MCF 10A (cell line): Measurements from ENCODE around the gene PYY. TPM values are rescaled to one million over a fixed set of nuclear protein-coding genes. Genes with fewer than 3 reads are reported as not detected.

Experiments
- BruUV-seq: library from RNA; stranded (reverse); fragments of 400-500 nt; replicated peaks from 2 replicates; lab custom pipeline; 2021; lab: Mats Ljungman, UMichigan
- CTCF ChIA-PET: fragments of 300-600 bp; sonication (Branson Sonifier 250); formaldehyde crosslinking; extraction: SDS; loops from one replicate; lab custom pipeline; 2021; ENCODE audit warnings: antibody characterized with exemption, inconsistent platforms; lab: Yijun Ruan, JAX
- POLR2A ChIA-PET: fragments of 300-600, 350-650 bp; sonication (Branson Sonifier 250); formaldehyde crosslinking; extraction: SDS; loops from one replicate; lab custom pipeline; 2020; ENCODE audit warnings: antibody characterized with exemption, inconsistent platforms; lab: Yijun Ruan, JAX
- DNase-seq: peaks from one replicate; pipeline ENCODE4 v3.0.0-alpha.2; 2018; ENCODE audit not compliant: unreplicated experiment
- H3K27ac Mint-ChIP-seq: one replicate; pipeline ENCODE4 v1.8.0; 2022; ENCODE audit warnings: mild to moderate bottlenecking, low read depth, mixed read lengths; ENCODE audit not compliant: unreplicated experiment
- H3K27me3 Mint-ChIP-seq: one replicate; pipeline ENCODE4 v1.8.0; 2022; ENCODE audit warnings: mixed read lengths; ENCODE audit not compliant: insufficient read depth, unreplicated experiment
- H3K36me3 Mint-ChIP-seq: one replicate; pipeline ENCODE4 v1.8.0; 2022; ENCODE audit warnings: mild to moderate bottlenecking, moderate library complexity, mixed read lengths; ENCODE audit not compliant: insufficient read depth, unreplicated experiment
- H3K4me1 Mint-ChIP-seq: one replicate; pipeline ENCODE4 v1.8.0; 2022; ENCODE audit warnings: mixed read lengths; ENCODE audit not compliant: insufficient read depth, unreplicated experiment
- H3K4me3 Mint-ChIP-seq: one replicate; pipeline ENCODE4 v1.8.0; 2022; ENCODE audit warnings: mild to moderate bottlenecking, moderate library complexity, mixed read lengths; ENCODE audit not compliant: unreplicated experiment
- H3K9me3 Mint-ChIP-seq: one replicate; pipeline ENCODE4 v1.8.0; 2022; ENCODE audit warnings: mixed read lengths; ENCODE audit not compliant: unreplicated experiment
- intact Hi-C: fragments of 100-400 bp; cut with micrococcal nuclease; formaldehyde crosslinking; loops from 2 replicates; pipeline ENCODE4 v1.14.1; 2022
- total RNA-seq: library from RNA; stranded (reverse); gene quantifications from 2 replicates; pipeline ENCODE4 v1.2.3, GENCODE V29; 2022
- TF ChIP-seq, protein P1 (sequence below): fragments of 200-600 bp; IDR thresholded peaks from one replicate; pipeline ENCODE4 v1.8.0; 2022; ENCODE audit warnings: antibody characterized with exemption, mild to moderate bottlenecking; ENCODE audit not compliant: unreplicated experiment

The PYY gene
- total RNA-seq, 1 experiment from 2014 or later: not detected

DNA sequence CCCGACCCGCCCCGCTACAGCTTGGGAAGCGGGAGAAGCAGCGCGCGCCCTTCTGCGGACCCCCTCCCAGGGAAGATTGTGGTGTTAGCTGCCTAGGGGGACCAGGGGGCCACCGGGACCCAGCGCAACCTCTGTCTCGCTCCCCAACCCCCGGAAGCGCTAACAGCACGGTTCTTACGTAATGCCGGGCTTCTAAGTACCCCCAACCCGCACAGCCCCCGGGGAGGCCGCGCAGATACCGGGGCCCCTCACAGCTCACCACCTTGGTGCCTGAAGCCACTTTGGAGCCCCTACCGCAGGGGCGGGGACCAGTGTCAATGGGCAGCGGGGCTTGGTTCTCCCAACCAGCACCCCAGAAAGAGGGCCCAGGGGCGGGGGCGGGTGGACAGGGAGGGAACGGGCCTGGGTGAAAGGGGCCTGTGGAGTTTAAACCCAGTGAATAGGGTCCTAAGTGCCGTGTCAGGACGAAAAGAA is 46.8 kb downstream of the PYY start:
- Mint-ChIP-seq H3K36me3 (no peaks in the 10 kb centered on the region), H3K4me3 (no peak overlapping the region), H3K4me1 (no peaks in the 10 kb centered on the region), H3K27ac (no peak overlapping the region), H3K9me3 (no peaks in the 10 kb centered on the region), H3K27me3 (peaks cover 27% of the 10 kb centered on the region)
- TF ChIP-seq, protein P1, sequence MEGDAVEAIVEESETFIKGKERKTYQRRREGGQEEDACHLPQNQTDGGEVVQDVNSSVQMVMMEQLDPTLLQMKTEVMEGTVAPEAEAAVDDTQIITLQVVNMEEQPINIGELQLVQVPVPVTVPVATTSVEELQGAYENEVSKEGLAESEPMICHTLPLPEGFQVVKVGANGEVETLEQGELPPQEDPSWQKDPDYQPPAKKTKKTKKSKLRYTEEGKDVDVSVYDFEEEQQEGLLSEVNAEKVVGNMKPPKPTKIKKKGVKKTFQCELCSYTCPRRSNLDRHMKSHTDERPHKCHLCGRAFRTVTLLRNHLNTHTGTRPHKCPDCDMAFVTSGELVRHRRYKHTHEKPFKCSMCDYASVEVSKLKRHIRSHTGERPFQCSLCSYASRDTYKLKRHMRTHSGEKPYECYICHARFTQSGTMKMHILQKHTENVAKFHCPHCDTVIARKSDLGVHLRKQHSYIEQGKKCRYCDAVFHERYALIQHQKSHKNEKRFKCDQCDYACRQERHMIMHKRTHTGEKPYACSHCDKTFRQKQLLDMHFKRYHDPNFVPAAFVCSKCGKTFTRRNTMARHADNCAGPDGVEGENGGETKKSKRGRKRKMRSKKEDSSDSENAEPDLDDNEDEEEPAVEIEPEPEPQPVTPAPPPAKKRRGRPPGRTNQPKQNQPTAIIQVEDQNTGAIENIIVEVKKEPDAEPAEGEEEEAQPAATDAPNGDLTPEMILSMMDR: no peak
- POLR2A ChIA-PET: no interaction called here
- no peak for DNase-seq
- CTCF ChIA-PET: interaction anchor here (0.6 to 7.7 kb wide), 3 partner anchors 28 to 726 kb away, joined by 3 to 39 read pairs (median 3); no protein-coding TSS in a partner anchor
- intact Hi-C loops: no loop called here
- no TSS peak for BruUV-seq

DNA sequence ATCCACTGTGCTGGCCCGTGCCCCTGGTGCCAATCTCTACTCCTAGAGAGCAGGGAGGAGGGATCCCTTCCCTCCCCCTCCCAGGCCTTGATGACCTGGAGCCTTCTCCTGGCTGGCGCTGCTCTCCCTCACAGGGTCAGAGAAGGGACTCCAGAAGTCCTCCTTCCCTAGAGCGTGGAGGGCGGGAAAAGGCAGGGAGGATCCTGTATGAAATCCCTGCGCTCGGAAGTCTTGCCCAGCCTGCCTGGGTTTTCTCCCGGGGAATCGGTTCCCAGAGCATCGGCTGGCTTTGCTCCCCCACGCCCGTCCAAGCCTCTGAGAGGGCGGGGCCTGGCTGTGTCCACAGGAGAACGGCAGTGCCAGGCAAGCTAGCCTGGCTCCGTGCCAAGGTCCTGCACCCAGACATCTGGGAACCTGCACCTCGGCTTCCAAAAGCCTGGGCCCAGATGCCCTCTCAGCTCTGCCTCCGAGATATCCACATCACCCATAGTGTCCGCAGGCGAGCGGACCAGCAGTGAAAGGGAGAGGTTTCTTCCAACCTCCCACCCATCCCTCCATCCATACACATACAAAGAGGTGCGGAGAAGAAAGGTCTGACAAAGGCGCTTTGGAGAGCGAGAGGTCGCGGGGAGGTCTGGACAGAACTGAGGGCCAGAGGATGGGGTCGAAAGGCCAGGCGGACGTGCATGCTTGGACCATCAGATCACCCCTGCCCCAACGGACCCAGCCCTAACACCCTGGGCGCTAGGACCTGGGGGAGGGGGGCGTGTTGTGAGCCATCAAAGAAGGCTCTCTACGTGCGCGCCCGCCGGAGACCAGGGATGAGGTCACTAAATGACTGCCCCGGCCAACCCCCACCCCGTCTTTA is 47.5 kb downstream of the PYY start:
- Mint-ChIP-seq H3K36me3 (no peaks in the 10 kb centered on the region), H3K27ac (no peak overlapping the region), H3K27me3 (peaks cover 27% of the 10 kb centered on the region), H3K4me1 (no peaks in the 10 kb centered on the region), H3K4me3 (no peak overlapping the region), H3K9me3 (no peaks in the 10 kb centered on the region)
- no peak for DNase-seq
- TF ChIP-seq, protein P1: no peak
- ChIA-PET CTCF (interaction anchor here (0.6 to 7.7 kb wide), 7 partner anchors 23 to 727 kb away, joined by 3 to 39 read pairs (median 3); no protein-coding TSS in a partner anchor), POLR2A (no interaction called here)
- intact Hi-C loops: no loop called here
- no TSS peak for BruUV-seq

DNA sequence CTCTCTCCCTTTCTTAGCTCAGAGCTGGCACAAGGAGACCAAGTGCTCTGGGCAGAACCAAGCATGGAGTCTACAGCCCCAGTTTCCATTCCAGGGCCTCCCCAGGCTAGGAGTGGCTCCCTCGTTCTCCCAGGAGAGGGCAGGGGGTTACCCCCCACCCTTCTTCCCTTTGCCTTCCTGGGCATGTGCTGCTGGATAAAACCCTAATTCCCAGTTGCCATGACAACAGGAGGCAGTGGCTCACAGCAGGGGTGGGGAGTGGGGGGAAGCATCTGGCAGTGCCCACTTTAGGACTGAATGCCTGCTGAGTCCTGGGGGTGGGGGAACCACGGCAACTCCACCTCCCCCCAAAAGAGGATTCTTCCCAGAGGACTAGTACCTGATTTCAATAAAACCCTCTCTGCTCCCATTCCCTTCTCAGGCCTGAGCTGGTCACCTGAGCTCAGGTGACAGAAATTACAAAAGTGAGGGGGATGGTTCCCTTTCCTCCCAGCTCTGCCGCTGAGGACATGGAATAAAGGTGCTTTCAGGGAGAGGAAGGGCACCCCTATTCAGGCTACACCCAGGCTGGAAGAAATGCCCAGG is 48.2 kb downstream of the PYY start:
- ChIA-PET CTCF (interaction anchor here (0.6 to 7.7 kb wide), 4 partner anchors 22 to 100 kb away, joined by 3 to 39 read pairs (median 4); no protein-coding TSS in a partner anchor), POLR2A (no interaction called here)
- BruUV-seq: no TSS peak
- DNase-seq: no peak
- Mint-ChIP-seq H3K9me3 (no peaks in the 10 kb centered on the region), H3K27ac (no peak overlapping the region), H3K4me1 (no peaks in the 10 kb centered on the region), H3K4me3 (no peak overlapping the region), H3K27me3 (peaks cover 27% of the 10 kb centered on the region), H3K36me3 (no peaks in the 10 kb centered on the region)
- TF ChIP-seq, protein P1: no peak
- intact Hi-C loops: no loop called here

Other genes with a start within 250 kb of the PYY start
- gene SOST, start 195.1 kb downstream of the PYY start, total RNA-seq: not detected in 2 replicates
- gene DUSP3, start 175.0 kb downstream of the PYY start, total RNA-seq: 39.7 and 55.0 TPM in 2 replicates
- not detected in 2 replicates for gene CFAP97D1, start 173.5 kb downstream of the PYY start, total RNA-seq
- 18.7 and 24.5 TPM in 2 replicates for gene MPP3, start 120.8 kb downstream of the PYY start, total RNA-seq
- not detected in 2 replicates for gene CD300LG, start 106.8 kb downstream of the PYY start, total RNA-seq
- gene MPP2, start 46.4 kb downstream of the PYY start, total RNA-seq: not detected in 2 replicates
- gene PPY, start 11.5 kb downstream of the PYY start, total RNA-seq: not detected in 2 replicates
- gene NAGS, start 50.7 kb upstream of the PYY start, total RNA-seq: 0.88 and 1.6 TPM in 2 replicates
- 25.6 and 26.1 TPM in 2 replicates for gene TMEM101, start 61.0 kb upstream of the PYY start, total RNA-seq
- 87.9 and 101 TPM in 2 replicates for gene LSM12, start 112.7 kb upstream of the PYY start, total RNA-seq
- 70.6 and 89.4 TPM in 2 replicates for gene G6PC3, start 116.8 kb upstream of the PYY start, total RNA-seq
- 12.1 TPM in 2 replicates for gene HDAC5, start 169.7 kb upstream of the PYY start, total RNA-seq
- gene HROB, start 188.0 kb upstream of the PYY start, total RNA-seq: 5.4 and 6.7 TPM in 2 replicates
- not detected in 2 replicates for gene ASB16, start 216.8 kb upstream of the PYY start, total RNA-seq
- gene TMUB2, start 233.0 kb upstream of the PYY start, total RNA-seq: 26.5 and 37.7 TPM in 2 replicates
- 65.7 and 74.8 TPM in 2 replicates for gene ATXN7L3, start 245.9 kb upstream of the PYY start, total RNA-seq